ENCODE results near the gene PRKCA. TPM values are rescaled to one million over a fixed set of nuclear protein-coding genes. Genes with fewer than 3 reads are reported as not detected.

Gene PRKCA
- total RNA-seq, 4 donors from 2014 or later = 9.6 to 15.5 (median 11.1) TPM

- WGBS, 2 donors = 79 to 83% methylated on average over 8 of the region's 8 CpGs
- no peak overlapping the region for H3K4me3 ChIP-seq (ENCODE audit: low read depth, poor library complexity, severe bottlenecking)
- TF ChIP-seq, protein P1, sequence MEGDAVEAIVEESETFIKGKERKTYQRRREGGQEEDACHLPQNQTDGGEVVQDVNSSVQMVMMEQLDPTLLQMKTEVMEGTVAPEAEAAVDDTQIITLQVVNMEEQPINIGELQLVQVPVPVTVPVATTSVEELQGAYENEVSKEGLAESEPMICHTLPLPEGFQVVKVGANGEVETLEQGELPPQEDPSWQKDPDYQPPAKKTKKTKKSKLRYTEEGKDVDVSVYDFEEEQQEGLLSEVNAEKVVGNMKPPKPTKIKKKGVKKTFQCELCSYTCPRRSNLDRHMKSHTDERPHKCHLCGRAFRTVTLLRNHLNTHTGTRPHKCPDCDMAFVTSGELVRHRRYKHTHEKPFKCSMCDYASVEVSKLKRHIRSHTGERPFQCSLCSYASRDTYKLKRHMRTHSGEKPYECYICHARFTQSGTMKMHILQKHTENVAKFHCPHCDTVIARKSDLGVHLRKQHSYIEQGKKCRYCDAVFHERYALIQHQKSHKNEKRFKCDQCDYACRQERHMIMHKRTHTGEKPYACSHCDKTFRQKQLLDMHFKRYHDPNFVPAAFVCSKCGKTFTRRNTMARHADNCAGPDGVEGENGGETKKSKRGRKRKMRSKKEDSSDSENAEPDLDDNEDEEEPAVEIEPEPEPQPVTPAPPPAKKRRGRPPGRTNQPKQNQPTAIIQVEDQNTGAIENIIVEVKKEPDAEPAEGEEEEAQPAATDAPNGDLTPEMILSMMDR (IDR thresholded peaks at IDR 0.05) = no peak
- no peak for TF ChIP-seq POLR2A (IDR thresholded peaks at IDR 0.05)
- DNase-seq (ENCODE audit: low spot score in 2 of 2) = no peak
- intact Hi-C loops (cut with DNase I; ENCODE audit: low total_unique reads) = no loop called here
Measured at GRCh38 chr17:66430846-66431795, 128.7 kb downstream of the PRKCA start.

DNA sequence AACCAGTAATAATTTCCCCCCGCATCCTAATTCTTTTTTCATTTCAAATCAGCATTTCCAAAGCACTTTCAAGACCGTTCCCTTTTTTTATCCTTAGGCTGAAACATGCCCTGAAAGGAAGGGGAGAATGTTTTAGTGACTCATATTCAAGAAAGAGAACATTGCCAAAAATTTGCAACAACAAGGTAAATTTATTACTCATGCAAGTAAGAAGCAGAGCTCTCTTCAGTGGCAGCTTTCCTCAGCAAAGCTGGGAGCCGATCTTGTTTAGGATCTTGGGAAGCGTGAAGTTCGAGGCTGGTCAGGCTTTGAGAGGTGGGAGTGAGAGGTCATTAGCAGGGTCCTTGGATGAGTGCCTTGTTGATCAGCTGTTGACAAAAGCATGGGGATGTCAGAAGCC, 129.5 kb downstream of the PRKCA start:
- TF ChIP-seq POLR2A (IDR thresholded peaks at IDR 0.05) = no peak
- TF ChIP-seq, protein P1 (IDR thresholded peaks at IDR 0.05) = no peak
- H3K4me3 ChIP-seq (ENCODE audit: low read depth, poor library complexity, severe bottlenecking) = no peak overlapping the region
- DNase-seq (ENCODE audit: low spot score in 2 of 2) = no peak
- intact Hi-C loops (cut with DNase I; ENCODE audit: low total_unique reads) = no loop called here
- 45 to 56% methylated on average over 5 of the region's 5 CpGs for WGBS, 2 donors

DNA sequence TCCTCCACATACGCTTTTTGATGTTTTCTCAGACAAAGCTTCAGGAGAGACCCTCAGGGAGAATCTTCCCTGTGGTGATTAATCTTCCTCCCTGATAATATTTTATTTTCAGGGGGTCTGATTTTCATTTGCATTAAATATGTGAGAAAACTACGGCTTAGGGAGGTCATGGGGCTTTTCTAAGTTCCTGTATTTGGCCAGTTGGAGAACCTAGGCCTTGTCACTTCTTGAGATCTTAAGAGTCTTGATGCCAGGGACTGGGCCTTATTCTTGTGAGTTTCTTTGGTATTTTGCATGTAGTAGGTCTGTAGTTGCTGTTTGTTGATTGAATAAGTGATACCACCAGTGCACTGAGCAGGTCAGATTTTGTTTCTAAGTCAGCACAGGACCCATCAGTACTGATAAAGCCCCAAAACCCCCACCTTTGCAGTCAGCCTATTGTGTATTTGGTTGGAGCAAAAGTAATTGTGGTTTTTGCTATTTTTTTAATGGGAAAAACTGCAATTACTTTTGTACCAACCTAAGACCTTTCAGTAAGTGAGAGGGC, 130.1 kb downstream of the PRKCA start:
- no peak for DNase-seq (ENCODE audit: low spot score in 2 of 2)
- H3K4me3 ChIP-seq (ENCODE audit: low read depth, poor library complexity, severe bottlenecking) = no peak overlapping the region
- intact Hi-C loops (cut with DNase I; ENCODE audit: low total_unique reads) = no loop called here
- TF ChIP-seq, protein P1 (IDR thresholded peaks at IDR 0.05) = no peak
- TF ChIP-seq POLR2A (IDR thresholded peaks at IDR 0.05) = no peak
- 28 to 33% methylated on average over 2 of the region's 2 CpGs for whole genome bisulfite sequencing, 2 donors

- H3K4me3 ChIP-seq (ENCODE audit: low read depth, poor library complexity, severe bottlenecking) = no peak overlapping the region
- intact Hi-C loops (cut with DNase I; ENCODE audit: low total_unique reads) = no loop called here
- no peak for TF ChIP-seq POLR2A (IDR thresholded peaks at IDR 0.05)
- TF ChIP-seq, protein P1 (IDR thresholded peaks at IDR 0.05) = no peak
- DNase-seq (ENCODE audit: low spot score in 2 of 2) = no peak
- 65 to 73% methylated on average over 5 of the region's 5 CpGs for WGBS, 2 donors
Measured at GRCh38 chr17:66432996-66433551, 130.7 kb downstream of the PRKCA start.

GRCh38 chr17:66435182-66435581, 132.8 kb downstream of the PRKCA start:
- intact Hi-C loops (cut with DNase I; ENCODE audit: low total_unique reads) = no loop called here
- TF ChIP-seq POLR2A (IDR thresholded peaks at IDR 0.05) = no peak
- TF ChIP-seq, protein P1 (IDR thresholded peaks at IDR 0.05) = no peak
- no peak overlapping the region for H3K4me3 ChIP-seq (ENCODE audit: low read depth, poor library complexity, severe bottlenecking)
- no peak for DNase-seq (ENCODE audit: low spot score in 2 of 2)
- WGBS, 2 donors = 97 to 98% methylated on average over 10 of the region's 10 CpGs
